HL-60 (cell line): Measurements from ENCODE around the gene C6orf47.

ENCODE experiments used
- CTCF ChIP-seq: IDR thresholded peaks from one replicate; pipeline ENCODE4 v1.5.1; 2011; ENCODE audit warnings: low read length, control low read depth, inconsistent platforms; ENCODE audit not compliant: insufficient read depth
- GABPA ChIP-seq: IDR thresholded peaks from 2 replicates; pipeline ENCODE4 v1.6.1; 2012; ENCODE audit warnings: low read depth

GRCh38 chr6:31624070-31624469 lies 36.5 kb downstream of the C6orf47 start:
- TF ChIP-seq CTCF = no peak
- TF ChIP-seq GABPA = no peak
